Loucy (cell line): ENCODE data around the gene POLR2F.

Source experiments
- H2AFZ ChIP-seq: fragments of 200-600 bp; sonication (generic); 2 replicates; pipeline ENCODE4 v1.6.0; 2016; ENCODE audit warnings: antibody characterized with exemption, mild to moderate bottlenecking, low read length, moderate library complexity
- H3F3A ChIP-seq: fragments of 200-600 bp; 2 replicates; pipeline ENCODE4 v1.6.0; 2016; ENCODE audit warnings: antibody characterized with exemption, low read depth, mild to moderate bottlenecking
- H3K27me3 ChIP-seq: fragments of 200-600 bp; sonication (generic); 2 replicates; pipeline ENCODE4 v1.6.1; 2014; ENCODE audit warnings: low read length, mild to moderate bottlenecking; ENCODE audit not compliant: insufficient read depth, poor library complexity, severe bottlenecking
- H3K36me3 ChIP-seq: fragments of 200-600 bp; sonication (generic); 2 replicates; pipeline ENCODE4 v1.6.1; 2016; ENCODE audit warnings: low read length; ENCODE audit not compliant: insufficient read depth
- H3K4me1 ChIP-seq: fragments of 200-600 bp; sonication (generic); 2 replicates; pipeline ENCODE4 v1.5.1; 2014; ENCODE audit warnings: low read length, mild to moderate bottlenecking; ENCODE audit not compliant: insufficient read depth, poor library complexity, severe bottlenecking
- H3K4me2 ChIP-seq: fragments of 200-600 bp; sonication (generic); 2 replicates; pipeline ENCODE4 v1.6.0; 2014; ENCODE audit warnings: antibody characterized with exemption, low read length, low read depth, mild to moderate bottlenecking; ENCODE audit not compliant: poor library complexity, severe bottlenecking
- H3K4me3 ChIP-seq: fragments of 200-600 bp; sonication (generic); 2 replicates; pipeline ENCODE4 v1.5.1; 2014; ENCODE audit warnings: low read length, mild to moderate bottlenecking, mixed read lengths; ENCODE audit not compliant: poor library complexity, severe bottlenecking
- H3K79me2 ChIP-seq: fragments of 200-600 bp; sonication (generic); 2 replicates; pipeline ENCODE4 v1.6.1; 2014; ENCODE audit warnings: low read length; ENCODE audit not compliant: insufficient read depth
- H3K9ac ChIP-seq: fragments of 200-600 bp; sonication (generic); 2 replicates; pipeline ENCODE4 v1.6.0; 2014; ENCODE audit warnings: mild to moderate bottlenecking, low read depth, low read length, moderate library complexity; ENCODE audit not compliant: poor library complexity, severe bottlenecking
- H3K9me2 ChIP-seq: fragments of 200-600 bp; sonication (generic); replicated peaks from 2 replicates; pipeline ENCODE4 v1.6.1; 2016; ENCODE audit warnings: low read depth, low read length, mixed read lengths
- H3K9me3 ChIP-seq: fragments of 200-600 bp; sonication (generic); 2 replicates; pipeline ENCODE4 v1.6.1; 2014; ENCODE audit warnings: mild to moderate bottlenecking, antibody characterized with exemption, low read length, low read depth; ENCODE audit not compliant: insufficient read depth
- H4K20me1 ChIP-seq: fragments of 200-600 bp; sonication (generic); 2 replicates; pipeline ENCODE4 v1.6.0; 2014; ENCODE audit warnings: antibody characterized with exemption, low read length, mild to moderate bottlenecking; ENCODE audit not compliant: insufficient read depth, poor library complexity, severe bottlenecking
- EZH2phosphoT487 ChIP-seq: fragments of 200-600 bp; IDR thresholded peaks from 2 replicates; pipeline ENCODE4 v1.6.1; 2018; ENCODE audit warnings: antibody characterized with exemption, mild to moderate bottlenecking, moderate library complexity, borderline replicate concordance
- TF ChIP-seq, protein P1 (sequence below): fragments of 200-600 bp; sonication (generic); conservative IDR thresholded peaks from 2 replicates; pipeline ENCODE4 v1.5.1; 2014; ENCODE audit warnings: mild to moderate bottlenecking, antibody characterized with exemption, low read length

POLR2F gene

DNA sequence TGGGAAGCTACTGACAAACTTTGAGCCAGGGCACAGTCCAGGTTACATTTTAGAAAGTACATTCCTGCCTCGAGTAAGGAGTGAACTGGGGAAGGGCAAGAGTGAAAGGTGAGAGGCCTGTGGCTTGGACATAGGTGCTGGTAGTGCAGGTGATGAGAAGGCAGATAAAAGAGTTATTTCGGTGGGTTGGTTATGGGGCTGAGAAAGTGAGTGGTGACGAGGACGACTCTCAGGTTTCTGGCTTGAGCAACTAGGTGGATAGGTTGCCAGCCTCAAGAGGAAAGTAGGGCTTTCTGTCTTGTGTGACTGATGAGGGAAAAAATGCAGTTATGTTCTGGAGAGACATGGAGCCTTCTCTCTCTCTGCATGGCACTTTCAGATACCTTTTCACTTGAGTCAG lies 3.7 kb downstream of the POLR2F start:
- Histone ChIP-seq H3K9me3 (no peaks in the 10 kb centered on the region), H3K36me3 (peaks cover 30% of the 10 kb centered on the region; the same call in 1 of the 2 replicates), H3K27me3 (no peaks in the 10 kb centered on the region), H3K9me2 (no peaks in the 10 kb centered on the region), H3K4me2 (peak overlapping the region; percentile 21), H3K9ac (no peak overlapping the region), H3K4me1 (peaks cover 18% of the 10 kb centered on the region), H2AFZ (no peak overlapping the region), H4K20me1 (peaks cover 7% of the 10 kb centered on the region), H3K79me2 (peaks cover 26% of the 10 kb centered on the region), H3K4me3 (no peak overlapping the region), H3F3A (no peaks in the 10 kb centered on the region)
- no peak for TF ChIP-seq EZH2phosphoT487
- TF ChIP-seq, protein P1, sequence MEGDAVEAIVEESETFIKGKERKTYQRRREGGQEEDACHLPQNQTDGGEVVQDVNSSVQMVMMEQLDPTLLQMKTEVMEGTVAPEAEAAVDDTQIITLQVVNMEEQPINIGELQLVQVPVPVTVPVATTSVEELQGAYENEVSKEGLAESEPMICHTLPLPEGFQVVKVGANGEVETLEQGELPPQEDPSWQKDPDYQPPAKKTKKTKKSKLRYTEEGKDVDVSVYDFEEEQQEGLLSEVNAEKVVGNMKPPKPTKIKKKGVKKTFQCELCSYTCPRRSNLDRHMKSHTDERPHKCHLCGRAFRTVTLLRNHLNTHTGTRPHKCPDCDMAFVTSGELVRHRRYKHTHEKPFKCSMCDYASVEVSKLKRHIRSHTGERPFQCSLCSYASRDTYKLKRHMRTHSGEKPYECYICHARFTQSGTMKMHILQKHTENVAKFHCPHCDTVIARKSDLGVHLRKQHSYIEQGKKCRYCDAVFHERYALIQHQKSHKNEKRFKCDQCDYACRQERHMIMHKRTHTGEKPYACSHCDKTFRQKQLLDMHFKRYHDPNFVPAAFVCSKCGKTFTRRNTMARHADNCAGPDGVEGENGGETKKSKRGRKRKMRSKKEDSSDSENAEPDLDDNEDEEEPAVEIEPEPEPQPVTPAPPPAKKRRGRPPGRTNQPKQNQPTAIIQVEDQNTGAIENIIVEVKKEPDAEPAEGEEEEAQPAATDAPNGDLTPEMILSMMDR = no peak

DNA sequence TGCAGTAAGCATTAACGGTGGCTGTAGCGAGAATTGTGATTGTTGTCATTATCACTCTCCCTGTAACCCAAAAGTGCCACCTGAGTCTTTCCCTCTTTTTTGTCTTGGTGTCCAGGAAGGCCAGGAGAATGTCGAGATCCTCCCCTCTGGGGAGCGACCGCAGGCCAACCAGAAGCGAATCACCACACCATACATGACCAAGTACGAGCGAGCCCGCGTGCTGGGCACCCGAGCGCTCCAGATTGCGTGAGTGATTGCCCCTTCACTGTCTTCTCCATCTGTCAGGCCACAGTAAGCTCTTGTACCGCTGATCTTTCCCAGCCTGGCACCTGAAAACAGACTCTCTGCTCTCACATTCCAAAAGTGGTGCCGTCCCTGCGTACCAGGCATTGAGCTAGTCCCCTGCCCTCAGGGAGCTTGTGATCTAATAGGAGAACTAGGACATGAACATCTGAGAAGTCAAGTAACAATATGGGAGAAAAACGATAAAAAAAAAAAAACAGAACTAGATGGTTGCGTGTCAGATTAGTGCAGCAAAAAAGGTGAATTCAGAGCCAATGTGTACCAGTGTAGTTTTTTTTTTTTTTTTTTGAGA lies 5.8 kb downstream of the POLR2F start:
- H2AFZ ChIP-seq = no peak overlapping the region
- H3K4me2 ChIP-seq = no peak overlapping the region
- no peak overlapping the region for H3K9ac ChIP-seq
- peaks cover 13% of the 10 kb centered on the region for H3K4me1 ChIP-seq
- H3K36me3 ChIP-seq = peaks cover 33% of the 10 kb centered on the region; the same call in 1 of the 2 replicates
- H3K27me3 ChIP-seq = no peaks in the 10 kb centered on the region
- H4K20me1 ChIP-seq = peaks cover 6% of the 10 kb centered on the region
- no peak for TF ChIP-seq EZH2phosphoT487
- H3K79me2 ChIP-seq = peaks cover 17% of the 10 kb centered on the region
- H3K4me3 ChIP-seq = no peak overlapping the region
- H3K9me3 ChIP-seq = no peaks in the 10 kb centered on the region
- no peaks in the 10 kb centered on the region for H3K9me2 ChIP-seq
- H3F3A ChIP-seq = no peaks in the 10 kb centered on the region

DNA sequence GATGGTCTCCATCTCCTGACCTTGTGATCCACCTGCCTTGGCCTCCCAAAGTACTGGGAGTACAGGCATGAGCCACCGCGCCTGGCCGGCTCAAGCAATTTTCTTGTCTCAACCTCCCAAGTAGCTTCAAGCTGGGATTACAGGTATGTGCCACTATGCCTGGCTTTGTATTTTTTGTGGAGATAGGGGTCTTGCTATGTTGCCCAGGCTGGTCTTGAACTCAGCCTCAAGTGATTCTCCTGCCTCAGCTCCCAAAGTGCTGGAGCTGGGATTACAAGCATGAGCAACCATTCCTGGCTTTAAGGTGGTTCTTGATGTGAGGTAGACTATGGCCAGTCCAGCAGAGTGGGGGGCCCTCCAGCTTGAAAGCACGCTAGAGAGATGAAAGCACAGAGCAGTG lies 7.6 kb downstream of the POLR2F start:
- no peak overlapping the region for H3K4me3 ChIP-seq
- H3F3A ChIP-seq = no peaks in the 10 kb centered on the region
- no peak overlapping the region for H3K4me2 ChIP-seq
- H3K27me3 ChIP-seq = no peaks in the 10 kb centered on the region
- H3K4me1 ChIP-seq = peaks cover 5% of the 10 kb centered on the region
- no peaks in the 10 kb centered on the region for H4K20me1 ChIP-seq
- H3K9me2 ChIP-seq = no peaks in the 10 kb centered on the region
- no peak for TF ChIP-seq EZH2phosphoT487
- TF ChIP-seq, protein P1 = no peak
- H3K9me3 ChIP-seq = no peaks in the 10 kb centered on the region
- no peak overlapping the region for H3K9ac ChIP-seq
- 0 out of 2 replicates have a peak, but pooled peaks cover 7% of the 10 kb centered on the region for H3K79me2 ChIP-seq
- peaks cover 36% of the 10 kb centered on the region; the same call in 1 of the 2 replicates for H3K36me3 ChIP-seq
- no peak overlapping the region for H2AFZ ChIP-seq
